Gastroesophageal sphincter (tissue), 3 donors: ENCODE measurements around the gene CERS1.

ENCODE experiments used
- CTCF ChIP-seq, 4 experiments: fragments of 200-600 bp in 2 of 4; fragments of 450-650 bp in 2 of 4; sonication (generic) in 1 of 4; IDR thresholded peaks; one replicate each; pipeline ENCODE4 v1.5.1; 2017 to 2019; ENCODE audit warnings: antibody characterized with exemption in 4 of 4, mild to moderate bottlenecking in 2 of 4, moderate library complexity in 2 of 4
- POLR2A ChIP-seq, 2 donors: fragments of 450-650 bp; IDR thresholded peaks; one replicate each; pipeline ENCODE4 v1.6.1; 2017; ENCODE audit warnings: antibody characterized with exemption in 2 of 2, mild to moderate bottlenecking in 2 of 2, moderate library complexity in 1 of 2
- POLR2AphosphoS5 ChIP-seq: sonication (generic); formaldehyde crosslinking; IDR thresholded peaks from one replicate; pipeline ENCODE4 v1.6.1; 2017; ENCODE audit warnings: antibody characterized with exemption

DNA sequence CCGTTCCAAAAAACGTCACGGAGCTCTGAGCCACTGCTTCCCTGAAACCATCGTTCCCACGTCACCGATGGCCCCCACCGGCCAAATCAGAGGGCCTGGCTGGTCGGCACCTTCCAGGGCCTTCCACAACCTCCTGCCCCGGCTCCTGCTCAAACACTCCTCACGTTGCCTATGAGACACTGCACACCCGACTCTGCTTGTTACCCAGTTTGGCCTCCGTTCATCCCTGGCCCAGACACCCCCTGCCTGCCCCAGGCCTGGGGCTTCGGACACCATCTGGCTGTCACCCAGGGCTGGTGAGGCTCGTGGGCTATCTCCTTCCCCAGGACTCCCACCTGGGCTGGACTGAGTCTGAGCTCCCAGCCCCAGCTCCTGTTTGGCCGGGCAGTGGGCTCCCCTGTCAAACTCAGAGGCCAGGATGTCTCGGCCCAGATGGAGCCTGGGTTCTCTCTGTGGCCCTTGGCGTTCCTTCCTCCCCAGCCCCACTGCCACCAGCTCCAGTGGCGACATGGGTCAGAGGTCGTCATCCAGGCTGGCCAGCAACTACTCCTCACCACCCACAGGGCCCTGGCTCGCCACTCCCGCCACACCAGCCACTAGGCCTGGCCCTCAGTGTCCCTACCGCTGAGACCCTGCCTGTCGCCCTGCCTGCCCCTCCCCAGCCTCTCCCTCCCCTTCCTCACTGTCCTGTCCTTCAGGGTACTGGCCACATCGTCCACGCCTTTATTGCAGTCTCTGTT, 17.7 kb downstream of the CERS1 start:
- no peak for TF ChIP-seq CTCF (IDR thresholded peaks at IDR 0.05)
- TF ChIP-seq POLR2A (IDR thresholded peaks at IDR 0.05): no peak
- no peak for TF ChIP-seq POLR2AphosphoS5
